Measurements from ENCODE around the gene ACD. TPM values are rescaled to one million over a fixed set of nuclear protein-coding genes. Genes with fewer than 3 reads are reported as not detected.
A peak's percentile ranks its signal among the peaks of the same experiment; 100 is the strongest.

ACD gene
- total RNA-seq = 10 to 100 TPM; 11.4 to 33.6 TPM

DNA sequence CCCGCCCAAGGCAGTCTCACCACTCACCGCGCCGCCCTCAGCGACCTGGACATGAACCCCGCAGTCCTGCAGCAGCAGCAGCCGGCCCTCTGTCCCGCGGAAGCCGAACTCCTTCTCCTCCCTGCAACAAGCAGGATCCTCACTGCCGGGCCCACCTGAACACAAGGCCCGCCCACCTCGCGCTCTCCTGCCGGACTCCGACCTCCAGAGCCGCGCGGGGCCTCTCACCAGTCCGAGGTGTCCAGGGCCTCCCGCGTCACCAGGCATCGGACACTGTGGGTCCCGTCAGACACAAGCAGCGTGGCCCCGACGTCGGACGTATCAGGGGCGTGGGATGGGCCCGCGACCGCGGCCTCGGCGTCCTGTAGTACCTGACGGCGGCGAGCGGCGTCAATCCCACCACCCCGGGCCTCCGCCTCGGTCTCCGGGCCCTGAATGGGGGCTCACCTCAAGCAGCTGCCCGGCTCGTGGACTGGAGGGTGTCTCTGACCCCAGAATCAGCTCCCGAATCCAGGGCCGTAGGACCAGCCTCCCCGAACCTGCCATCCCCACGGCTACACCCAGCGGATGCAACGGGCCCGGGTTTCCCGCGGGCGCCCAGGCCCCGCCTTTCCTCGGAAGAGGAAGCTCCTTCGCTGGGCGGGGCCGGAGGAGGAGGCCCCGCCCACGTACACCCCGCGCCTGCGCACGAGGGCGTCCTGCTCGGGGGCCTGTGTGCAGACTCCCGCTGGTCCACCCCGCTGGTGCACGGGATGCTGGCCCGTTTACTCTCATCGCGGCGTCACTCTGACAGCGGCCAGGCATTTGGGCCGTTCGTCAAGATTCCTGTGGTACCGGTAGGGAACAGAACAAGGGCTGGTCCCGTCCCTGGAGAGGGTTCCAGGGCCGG lies at the start of gene ACD:
Gene ACD, minus strand, starts transcription at position 586 of the 889 bp plus-strand sequence. Its CDS starts 40 bp downstream, at position 546.
- Histone ChIP-seq H3K27me3 (no peaks in the 10 kb centered on the region), H3K4me3 (peak within 1 kb of the TSS; percentile 63 to 78), H3K36me3 (replicated peaks in 1 of 2; ENCODE audit: insufficient read depth in 1 of 2, low read depth in 2 of 2) (no peaks in the 10 kb centered on the region), H3K27ac (peak within 1 kb of the TSS; percentile 69 to 97 (median 96)), H3K4me1 (peaks cover 54% of the 10 kb centered on the region), H3K9me3 (no peaks in the 10 kb centered on the region)
- intact Hi-C loops (cut with DNase I) = loop anchor here (5.0 kb wide), 1 partner anchor 103 kb away; no protein-coding TSS in a partner anchor
- WGBS, 2 donors = 1 to 2% methylated on average over 11 to 74 of the region's 83 CpGs
- peak; percentile 29 to 82 (median 68) for TF ChIP-seq POLR2A (IDR thresholded peaks at IDR 0.05)
- TF ChIP-seq, protein P1, sequence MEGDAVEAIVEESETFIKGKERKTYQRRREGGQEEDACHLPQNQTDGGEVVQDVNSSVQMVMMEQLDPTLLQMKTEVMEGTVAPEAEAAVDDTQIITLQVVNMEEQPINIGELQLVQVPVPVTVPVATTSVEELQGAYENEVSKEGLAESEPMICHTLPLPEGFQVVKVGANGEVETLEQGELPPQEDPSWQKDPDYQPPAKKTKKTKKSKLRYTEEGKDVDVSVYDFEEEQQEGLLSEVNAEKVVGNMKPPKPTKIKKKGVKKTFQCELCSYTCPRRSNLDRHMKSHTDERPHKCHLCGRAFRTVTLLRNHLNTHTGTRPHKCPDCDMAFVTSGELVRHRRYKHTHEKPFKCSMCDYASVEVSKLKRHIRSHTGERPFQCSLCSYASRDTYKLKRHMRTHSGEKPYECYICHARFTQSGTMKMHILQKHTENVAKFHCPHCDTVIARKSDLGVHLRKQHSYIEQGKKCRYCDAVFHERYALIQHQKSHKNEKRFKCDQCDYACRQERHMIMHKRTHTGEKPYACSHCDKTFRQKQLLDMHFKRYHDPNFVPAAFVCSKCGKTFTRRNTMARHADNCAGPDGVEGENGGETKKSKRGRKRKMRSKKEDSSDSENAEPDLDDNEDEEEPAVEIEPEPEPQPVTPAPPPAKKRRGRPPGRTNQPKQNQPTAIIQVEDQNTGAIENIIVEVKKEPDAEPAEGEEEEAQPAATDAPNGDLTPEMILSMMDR (IDR thresholded peaks at IDR 0.05) = peak in 1 of 7 experiments; percentile 4
- ATAC-seq (peak; percentile 79), DNase-seq (peak; percentile 89 to 90 (median 90))

DNA sequence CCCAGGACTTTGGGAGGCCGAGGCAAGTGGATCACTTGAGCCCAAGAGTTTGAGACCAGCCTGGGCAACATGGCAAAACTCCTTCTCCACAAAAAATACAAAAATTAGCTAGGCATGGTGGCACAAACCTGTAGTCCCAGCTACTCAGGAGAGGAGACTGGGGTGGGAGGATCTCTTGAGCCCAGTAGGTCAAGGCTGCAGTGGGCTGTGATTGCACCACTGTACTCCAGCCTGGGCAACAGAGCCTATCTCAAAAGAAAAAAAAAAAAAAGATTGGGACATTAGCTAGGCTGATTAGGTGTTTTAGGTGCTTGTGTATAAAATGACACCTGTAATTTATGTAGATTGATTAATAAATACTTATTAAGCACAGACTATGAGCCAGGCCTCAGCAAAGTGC lies 49.0 kb upstream of the ACD start:
- peaks cover 24% of the 10 kb centered on the region for H3K4me1 ChIP-seq
- intact Hi-C loops (cut with DNase I) = no loop called here
- no peak overlapping the region for H3K4me3 ChIP-seq
- 89 to 100% methylated on average over 1 of the region's 1 CpG for WGBS, 2 donors
- H3K9me3 ChIP-seq = no peaks in the 10 kb centered on the region
- TF ChIP-seq, protein P1 (IDR thresholded peaks at IDR 0.05) = no peak
- no peak for TF ChIP-seq POLR2A (IDR thresholded peaks at IDR 0.05)
- no peak for ATAC-seq
- no peaks in the 10 kb centered on the region for H3K27me3 ChIP-seq
- no peak for DNase-seq
- H3K27ac ChIP-seq = no peak overlapping the region
- no peaks in the 10 kb centered on the region for H3K36me3 ChIP-seq (replicated peaks in 1 of 2; ENCODE audit: insufficient read depth in 1 of 2, low read depth in 2 of 2)

DNA sequence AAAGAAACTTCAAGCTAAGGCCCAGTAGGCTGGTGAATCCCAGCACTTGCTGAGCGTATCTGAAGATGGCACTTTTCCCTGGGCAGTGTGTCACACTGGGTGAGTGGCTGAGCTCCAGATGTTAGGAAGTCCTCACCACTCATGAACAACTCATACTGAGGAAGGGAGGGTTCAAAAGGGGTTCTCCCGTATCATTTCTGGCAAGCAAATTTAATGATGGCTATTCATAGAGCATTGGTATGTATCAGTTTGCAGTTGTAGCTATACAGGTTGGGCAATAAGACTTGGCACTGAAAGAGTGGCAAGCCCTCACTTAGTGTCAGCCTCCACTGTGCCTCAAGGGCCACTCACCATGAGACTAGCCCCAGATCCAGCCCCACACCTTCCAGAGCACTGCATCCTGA lies 48.3 kb upstream of the ACD start:
- Histone ChIP-seq H3K9me3 (no peaks in the 10 kb centered on the region), H3K4me3 (no peak overlapping the region), H3K36me3 (replicated peaks in 1 of 2; ENCODE audit: insufficient read depth in 1 of 2, low read depth in 2 of 2) (no peaks in the 10 kb centered on the region), H3K4me1 (peaks cover 18% of the 10 kb centered on the region), H3K27me3 (no peaks in the 10 kb centered on the region), H3K27ac (no peak overlapping the region)
- TF ChIP-seq POLR2A (IDR thresholded peaks at IDR 0.05) = no peak
- TF ChIP-seq, protein P1 (IDR thresholded peaks at IDR 0.05) = no peak
- 81 to 82% methylated on average over 2 of the region's 2 CpGs for WGBS, 2 donors
- ATAC-seq (no peak), DNase-seq (no peak)
- intact Hi-C loops (cut with DNase I) = no loop called here

DNA sequence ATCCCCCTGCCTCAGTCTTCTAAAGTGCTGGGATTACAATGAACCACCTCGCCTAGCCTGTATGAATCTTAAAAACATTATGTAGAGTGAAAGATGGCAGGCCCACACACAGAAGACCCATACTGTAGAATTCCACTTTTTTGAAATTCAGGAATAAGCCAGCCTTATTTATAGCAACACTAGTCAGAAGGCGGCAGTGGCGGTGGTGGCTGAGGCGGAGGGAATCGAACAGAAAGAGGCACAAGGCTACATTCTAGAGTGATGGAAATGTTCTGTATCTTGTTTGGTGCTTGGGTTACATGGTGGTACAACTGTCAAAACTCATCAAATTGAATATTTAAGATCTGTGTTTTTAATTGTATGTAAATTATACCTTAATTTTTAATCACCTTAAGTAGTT lies 47.7 kb upstream of the ACD start:
- no peak overlapping the region for H3K4me3 ChIP-seq
- DNase-seq (no peak), ATAC-seq (no peak)
- peaks cover 15% of the 10 kb centered on the region for H3K4me1 ChIP-seq
- TF ChIP-seq POLR2A (IDR thresholded peaks at IDR 0.05) = no peak
- TF ChIP-seq, protein P1 (IDR thresholded peaks at IDR 0.05) = no peak
- no peaks in the 10 kb centered on the region for H3K9me3 ChIP-seq
- no peaks in the 10 kb centered on the region for H3K36me3 ChIP-seq (replicated peaks in 1 of 2; ENCODE audit: insufficient read depth in 1 of 2, low read depth in 2 of 2)
- 97 to 99% methylated on average over 5 of the region's 5 CpGs for WGBS, 2 donors
- no peaks in the 10 kb centered on the region for H3K27me3 ChIP-seq
- H3K27ac ChIP-seq = no peak overlapping the region
- intact Hi-C loops (cut with DNase I) = no loop called here

Data from body of pancreas (tissue), 4 donors.